Mucosa of gallbladder (tissue), 1 donor: ENCODE results near the gene ADRA2B. TPM values are rescaled to one million over a fixed set of nuclear protein-coding genes. Genes with fewer than 3 reads are reported as not detected.

Source experiments
- DNase-seq: peaks from one replicate; pipeline ENCODE4 v3.0.0-alpha.2; 2020; ENCODE audit warnings: low spot score
- total RNA-seq: library from RNA; stranded (reverse); gene quantifications from one replicate; pipeline ENCODE4 v1.2.1, GENCODE V29; 2021
- donor health status: DM: no; HTN: no; CAD: no.

The ADRA2B gene
- total RNA-seq, 1 donor from 2014 or later = 0.95 TPM

DNA sequence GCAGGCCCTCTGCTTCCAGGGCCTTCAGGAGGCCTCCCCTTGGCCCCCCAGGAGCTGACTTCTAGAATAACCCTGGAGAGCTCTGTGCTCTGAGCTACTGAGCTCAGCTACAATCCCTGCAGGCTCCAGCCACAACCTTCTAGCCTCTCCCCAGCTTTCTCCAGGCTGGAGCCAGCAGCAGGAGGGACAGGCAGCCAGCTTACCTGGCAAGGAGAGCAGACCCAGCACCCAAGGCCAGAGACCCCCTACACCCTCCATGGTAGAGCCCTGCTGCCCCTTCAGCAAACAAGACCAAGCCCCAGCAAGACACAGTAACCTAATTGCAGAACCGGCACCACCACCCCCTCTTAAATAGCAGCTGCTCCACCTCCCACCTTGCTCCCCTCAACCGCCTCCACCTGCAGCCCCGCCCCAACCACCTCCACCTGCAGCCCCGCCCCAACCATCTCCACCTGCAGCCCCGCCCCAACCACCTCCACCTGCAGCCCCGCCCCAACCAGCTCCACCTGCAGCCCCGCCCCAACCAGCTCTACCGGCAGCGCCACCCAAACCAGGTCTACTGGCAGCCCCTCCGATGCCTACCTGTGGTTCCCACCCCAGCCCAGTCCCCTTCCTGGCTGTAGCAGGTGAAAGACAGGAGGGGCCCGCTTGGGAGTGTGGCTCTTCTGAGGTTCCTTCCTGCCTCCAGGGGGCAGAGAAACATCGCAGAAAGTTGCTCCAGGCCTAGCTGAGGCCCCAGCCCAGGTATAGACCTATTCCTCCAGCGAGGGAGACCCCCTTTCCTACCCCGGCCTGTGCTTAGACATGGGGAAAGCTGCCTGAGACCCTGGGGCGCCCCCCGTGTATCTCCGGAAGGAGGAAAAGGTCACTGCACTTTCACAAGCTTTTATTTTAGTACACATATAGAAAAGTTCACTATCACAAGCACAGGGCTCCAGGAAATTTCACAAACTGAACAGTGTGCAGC lies 22.1 kb upstream of the ADRA2B start, which contains the start of gene ASTL:
TSS of gene ASTL (minus strand) at position 324 of the 967 bp plus-strand sequence. CDS start at position 258, 66 bp downstream.
- peak; percentile 31 for DNase-seq

DNA sequence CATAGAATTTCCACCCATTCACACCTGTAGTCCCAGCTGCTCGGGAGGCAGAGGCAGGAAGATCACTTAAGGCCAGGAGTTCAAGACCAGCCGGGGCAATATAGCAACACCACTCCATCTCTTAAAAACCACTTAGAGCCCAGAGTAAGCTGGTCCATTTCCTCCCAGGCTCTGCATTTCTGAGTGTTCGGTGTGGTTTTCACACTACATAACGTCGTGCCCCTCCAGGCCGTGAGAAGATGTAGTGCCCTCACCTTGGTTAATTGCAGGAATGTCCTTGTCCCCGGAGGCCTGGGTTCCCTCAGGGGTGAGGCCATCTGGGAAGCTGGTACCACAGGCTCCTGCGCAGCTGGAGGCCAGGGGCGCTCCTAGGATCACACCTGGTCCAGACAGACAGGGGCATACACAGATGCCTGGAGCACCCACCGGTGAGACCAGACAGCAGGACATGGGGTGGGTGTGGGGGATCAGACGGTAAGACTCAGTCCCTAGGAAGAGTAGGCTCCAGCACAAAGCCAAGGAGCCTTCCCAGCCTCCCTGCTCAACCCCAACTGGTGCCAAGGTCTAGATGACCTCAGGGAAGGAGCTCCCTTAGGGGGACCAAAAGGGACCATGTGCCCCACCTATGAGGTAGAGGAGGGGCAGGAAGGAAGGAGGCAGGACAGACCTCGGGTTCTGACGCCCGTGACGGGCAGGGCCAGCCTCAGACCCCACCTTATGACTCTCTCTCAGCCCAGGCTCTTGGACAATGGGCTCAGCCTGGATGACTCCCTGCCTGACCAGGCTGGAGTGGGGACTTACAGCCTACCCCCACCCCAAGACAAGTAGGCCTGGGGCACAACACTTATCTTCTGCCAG lies 21.2 kb upstream of the ADRA2B start:
- no peak for DNase-seq

DNA sequence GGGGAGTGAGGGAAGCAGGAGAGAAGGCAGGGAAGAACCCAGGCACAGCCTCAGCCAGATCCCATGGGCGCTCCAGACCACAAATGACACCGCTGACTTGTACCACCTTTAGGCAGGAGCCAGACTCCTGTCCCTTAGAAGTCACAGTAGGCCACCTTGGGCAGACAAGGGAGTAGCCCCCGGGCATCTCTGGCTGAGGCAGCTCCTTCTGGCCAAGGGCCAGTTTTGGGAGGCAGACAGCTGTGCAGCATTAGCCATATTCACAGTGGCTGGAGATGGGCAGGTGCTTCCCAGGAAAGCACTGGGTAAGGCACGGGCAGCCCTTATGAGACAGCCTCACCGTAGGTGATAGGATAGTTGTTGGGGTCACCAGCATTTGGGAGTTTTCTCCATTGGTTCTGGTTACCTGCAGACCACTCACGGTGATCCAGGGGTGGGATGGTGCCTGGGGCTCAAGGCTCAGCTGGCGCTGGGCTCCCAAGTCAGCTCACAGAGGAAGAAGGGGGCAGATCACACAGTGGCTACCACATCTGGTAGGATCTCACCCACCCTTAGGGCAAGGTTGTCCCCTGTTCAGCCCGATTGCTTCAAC lies 19.9 kb upstream of the ADRA2B start:
- DNase-seq = no peak

DNA sequence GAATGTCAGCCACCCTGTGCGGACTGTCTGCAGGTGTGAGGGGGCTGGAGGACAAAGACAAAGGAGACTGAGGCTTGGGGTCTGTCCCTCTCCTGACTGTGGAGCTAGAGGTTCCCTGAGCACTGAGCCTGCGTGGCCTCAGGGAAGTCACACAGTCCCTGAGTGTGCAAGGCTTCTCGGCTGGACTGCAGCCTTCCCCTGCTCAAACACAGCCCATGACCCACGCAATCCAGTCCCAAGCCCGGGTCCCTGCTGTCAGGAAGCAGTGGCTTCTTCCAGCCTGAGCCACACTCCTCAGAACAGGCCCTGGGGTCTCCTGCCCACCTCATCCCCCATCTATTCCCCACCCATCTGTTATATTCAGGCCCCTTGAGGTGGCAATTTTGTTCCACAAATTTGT lies 19.2 kb upstream of the ADRA2B start:
- DNase-seq = no peak

DNA sequence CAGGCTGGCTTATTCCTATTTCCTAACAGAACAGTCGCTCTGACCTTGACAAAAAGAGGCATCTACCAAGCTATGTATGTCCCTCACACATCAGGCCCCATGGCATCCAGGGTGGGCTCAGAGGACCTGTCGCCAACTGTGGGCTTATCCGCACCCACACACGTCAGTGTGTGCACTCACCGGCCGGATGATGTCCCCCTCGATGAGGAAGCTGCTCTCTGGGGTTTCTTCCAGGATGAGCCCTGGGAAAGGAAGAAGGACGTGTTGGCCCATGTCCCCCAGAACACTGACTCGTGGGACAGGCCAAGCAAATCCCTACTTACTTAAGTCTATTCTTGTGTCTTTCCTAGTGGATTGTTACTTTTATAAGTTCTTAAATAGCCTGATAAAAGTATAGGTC lies 18.8 kb upstream of the ADRA2B start:
- DNase-seq = no peak

DNA sequence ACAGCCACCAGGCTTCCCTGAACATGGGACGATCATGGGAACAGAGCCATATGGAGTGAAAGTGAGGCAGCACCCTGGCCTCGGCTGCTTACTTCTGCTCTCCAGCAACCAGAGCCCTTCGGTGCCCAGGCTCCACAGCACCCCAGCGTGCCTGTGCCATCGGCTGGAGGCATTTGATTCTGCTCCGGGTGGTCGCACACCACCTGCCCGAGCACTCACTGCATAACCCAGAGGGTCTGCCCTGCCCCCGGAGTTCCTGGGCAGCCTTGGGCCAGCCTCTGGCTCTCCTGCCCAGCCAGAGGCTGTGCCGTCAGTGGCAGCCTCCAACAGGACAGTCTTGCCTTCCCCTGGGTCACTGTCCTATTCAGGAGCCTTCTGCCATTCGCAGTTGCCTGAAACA lies 18.1 kb upstream of the ADRA2B start:
- no peak for DNase-seq

DNA sequence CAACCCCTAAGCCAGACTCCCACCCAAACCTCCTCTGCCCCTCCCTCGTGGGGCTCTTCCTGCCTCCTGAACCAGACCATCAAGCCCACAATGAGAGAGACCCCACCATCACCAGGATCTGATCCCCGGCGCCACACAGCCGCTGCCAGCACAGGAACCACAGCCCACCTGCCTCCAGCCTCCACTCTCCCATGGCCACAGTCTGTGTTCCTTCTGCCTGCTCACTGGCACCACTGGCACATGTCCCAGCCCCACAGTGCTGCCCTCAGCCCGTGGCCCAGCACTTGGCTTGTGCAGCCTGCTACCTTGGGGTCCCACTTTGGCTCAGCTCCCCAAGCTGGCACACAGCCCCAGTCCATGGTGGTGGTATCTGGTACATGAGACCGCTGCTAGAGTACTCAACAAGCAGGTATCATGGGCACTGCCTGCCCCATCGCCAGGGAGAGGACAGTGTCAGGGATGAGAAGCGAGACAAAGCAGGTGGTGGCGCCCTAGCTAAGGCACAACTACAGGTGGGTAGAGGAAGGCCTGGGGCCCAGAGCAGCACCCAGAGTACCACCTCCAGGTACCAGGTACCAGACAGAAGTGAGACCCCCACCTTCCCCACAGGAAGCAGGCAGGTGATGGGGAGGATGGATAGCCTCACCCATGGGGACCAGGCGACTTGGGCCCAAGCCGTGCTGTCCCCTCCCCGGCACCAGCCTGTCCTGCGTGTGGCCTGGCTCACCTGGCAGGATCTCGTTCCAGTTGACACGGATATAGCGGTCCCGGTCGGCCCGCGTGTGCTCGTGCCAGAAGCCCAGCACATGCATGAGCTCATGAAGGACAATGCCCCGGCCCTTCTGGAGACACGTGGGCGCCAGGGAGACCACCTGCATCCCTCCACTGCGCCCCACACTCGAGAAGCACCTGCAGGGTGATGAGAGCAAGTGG lies 15.7 kb upstream of the ADRA2B start:
- no peak for DNase-seq

DNA sequence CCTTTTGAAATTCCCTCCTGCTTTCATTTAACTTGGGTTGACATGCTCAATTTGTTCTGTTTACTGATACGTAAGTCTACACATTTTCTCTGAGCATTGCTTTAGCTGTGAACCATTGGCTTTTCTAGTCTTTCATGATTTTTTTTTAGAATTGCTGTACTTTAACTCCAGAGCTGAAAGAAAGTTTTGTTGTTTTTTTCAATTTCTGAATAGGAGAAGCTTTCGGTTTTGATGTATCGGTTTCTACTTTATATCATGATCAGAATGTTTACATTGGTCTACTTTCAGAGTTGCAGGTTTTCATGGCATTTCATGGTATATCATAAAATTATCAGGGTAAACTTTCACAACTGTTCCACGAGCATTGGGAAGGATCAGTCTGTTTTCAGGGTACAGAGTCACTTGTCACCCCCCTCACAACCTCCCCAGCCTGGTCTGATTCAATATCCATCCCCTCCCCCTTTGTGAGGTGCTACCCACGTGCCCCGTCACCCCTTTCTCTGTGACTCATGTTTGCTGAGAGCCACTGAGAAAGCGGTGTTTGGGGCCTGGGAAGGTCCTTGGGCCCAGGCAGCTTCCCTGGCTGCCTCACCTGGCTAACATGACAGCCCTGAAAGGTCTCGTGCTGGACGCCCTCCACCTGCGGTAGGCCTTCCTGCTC lies 14.9 kb upstream of the ADRA2B start:
- no peak for DNase-seq

DNA sequence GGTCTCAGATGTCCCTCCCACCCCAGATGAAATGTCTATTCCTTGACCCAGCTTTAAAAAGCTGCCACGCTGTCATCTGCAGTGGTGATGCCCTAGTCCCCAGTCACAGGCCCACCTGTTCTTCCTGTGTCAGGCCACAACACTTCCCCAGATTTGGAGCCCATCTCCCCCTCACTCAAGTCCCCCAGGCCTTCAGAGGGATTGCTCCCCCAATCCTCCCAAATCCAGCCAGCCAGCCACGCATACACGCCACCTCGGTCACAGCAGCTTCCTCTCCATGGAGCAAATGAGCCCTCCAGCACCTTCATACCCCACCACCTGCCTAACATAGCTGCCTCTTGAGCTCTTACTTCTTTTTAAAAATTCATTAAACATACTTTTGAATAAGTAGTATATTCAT lies 14.1 kb upstream of the ADRA2B start:
- DNase-seq = no peak

DNA sequence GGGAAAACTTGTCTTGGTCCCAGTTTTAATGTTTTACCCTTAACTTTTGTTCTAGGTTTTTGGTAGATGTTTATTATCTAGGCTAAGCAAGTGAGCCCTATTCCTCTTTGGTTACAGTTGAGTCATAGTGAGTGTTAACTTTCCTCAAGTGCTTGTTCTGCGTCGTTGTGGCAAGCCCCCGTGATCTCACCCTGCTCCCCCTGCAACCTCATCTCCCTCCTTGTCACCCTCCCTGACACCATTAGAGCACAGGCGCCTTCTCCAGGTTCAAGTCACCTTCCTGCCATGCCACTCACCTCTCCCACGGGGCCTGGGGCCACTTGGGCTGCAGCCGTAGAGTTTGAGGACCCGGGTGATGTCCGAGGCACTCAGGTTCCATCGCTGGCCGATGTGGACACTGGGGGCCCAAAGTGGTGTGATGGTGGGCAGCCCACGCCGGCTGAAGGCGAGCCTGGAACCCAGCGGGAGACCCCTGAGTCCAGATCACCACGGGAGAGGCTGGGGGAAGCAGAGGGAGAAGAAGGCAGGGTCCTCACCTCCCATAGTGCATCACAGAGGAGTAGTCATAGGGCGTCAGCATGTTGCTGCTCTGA lies 13.3 kb upstream of the ADRA2B start:
- DNase-seq = no peak

DNA sequence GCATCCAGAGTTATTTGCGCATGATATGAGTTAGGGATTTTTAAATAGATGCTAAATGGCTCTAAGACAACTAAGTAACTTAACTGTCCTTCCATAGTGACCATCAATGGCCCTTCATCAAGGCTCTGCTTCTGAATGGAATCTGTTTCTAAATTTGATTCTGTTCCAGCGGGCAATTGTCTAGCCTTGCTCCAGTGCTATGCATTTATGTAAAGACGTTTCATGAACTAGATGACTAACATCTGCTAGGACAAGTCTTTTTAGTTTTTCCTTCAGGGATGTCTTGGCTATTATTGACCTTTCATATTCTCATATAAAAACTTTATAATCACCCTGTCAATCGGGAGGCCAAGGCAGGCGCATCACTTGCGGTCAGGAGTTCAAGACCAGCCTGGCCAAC lies 12.1 kb upstream of the ADRA2B start:
- DNase-seq = no peak

DNA sequence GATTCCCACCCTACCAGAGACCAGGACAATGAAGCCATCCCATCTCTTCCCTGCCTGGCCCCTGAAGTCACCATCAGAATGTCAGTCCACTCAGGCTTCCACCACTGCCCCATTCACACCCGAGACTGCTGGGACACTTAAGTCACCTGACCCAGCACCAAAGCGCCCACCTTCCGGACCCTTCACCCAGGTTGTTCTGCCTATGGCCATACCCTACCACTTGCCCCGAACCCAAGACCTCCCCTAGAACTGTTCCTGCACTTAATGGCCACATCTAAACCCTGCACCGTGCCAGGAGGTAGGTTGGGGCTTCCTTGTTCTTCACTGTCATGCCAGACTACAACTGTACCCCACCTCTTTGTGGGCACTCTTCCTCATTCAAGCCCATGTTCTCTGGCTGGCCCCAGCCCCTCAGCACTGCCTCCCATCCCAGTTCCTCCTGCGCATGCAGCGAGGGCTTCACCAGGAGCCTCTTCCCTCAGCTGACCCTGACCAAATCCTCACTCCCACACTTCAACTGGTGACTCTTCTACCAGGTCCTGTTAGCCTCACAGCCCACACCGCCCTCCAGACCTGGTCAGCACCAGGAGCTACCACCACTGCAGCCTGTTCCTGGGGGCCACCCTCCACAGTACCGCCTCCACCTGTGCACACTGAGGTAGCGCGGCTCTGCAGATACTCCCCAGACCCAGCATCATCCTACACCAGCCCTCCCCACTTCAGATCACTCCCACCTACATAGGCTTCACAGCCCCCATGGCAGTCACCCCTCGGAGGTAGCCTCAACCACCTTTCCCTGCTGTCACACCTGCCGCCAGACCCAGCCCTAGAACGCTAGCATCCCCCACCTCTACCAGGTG lies 8.3 kb upstream of the ADRA2B start:
- DNase-seq = no peak

DNA sequence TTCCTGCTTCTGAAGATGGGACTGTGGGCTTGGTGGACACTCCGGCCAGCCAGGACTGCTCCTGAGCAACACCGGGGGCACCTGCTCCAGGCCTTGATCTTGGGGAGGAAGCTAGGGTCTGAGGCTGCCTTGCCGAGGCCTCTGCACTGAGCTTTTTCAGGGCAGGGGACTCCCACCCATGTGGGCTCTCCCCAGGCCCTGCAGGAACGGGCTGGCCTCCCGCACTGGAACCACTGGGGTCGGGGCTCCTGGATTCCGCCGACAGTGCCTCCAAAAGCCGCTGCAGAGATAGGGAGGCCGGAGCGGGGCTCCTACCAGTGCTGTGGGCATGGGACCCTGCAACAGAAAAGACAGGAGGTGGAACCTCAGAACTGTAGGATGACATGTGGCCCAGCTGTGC lies 7.6 kb upstream of the ADRA2B start:
- DNase-seq = no peak

DNA sequence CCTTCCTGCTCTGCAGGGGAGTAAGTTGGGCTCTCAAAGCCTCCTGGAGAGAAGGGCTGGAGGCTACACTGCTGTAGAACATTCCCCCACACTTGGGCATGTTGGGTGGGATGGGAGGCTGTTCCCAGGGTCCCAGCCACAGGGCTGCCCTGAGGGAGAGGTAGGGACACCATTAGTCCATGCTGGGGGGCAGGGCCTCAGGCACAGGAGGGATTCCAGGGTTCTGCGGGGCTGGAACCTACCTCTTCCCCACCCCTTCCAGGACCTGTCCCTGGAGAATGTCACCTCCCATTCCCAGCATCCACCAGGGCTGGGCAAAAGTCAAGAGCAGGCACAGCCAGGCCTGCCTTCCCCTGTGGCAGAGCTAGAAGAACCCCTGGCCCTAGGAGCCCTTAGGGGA lies 6.9 kb upstream of the ADRA2B start:
- DNase-seq = no peak

DNA sequence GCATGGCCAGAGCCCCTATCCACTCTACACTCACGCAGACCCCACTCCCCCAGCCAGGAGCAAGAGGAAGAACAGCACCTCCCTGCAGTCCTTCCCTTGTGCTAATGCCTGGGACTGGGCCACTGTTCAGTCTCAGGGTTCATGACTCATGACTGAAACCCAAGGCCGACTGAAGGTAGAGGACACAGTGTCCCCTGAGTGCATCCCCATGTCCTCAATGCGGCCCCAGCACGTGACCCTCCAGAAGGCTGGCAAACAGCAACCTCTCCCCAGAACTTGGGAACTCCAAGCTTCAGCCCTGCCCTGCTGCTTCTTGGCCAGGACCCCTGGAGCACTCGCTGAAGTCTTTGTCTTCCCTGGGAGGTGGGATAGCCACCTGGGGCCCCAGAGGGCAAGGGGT lies 6.0 kb upstream of the ADRA2B start:
- DNase-seq = no peak

DNA sequence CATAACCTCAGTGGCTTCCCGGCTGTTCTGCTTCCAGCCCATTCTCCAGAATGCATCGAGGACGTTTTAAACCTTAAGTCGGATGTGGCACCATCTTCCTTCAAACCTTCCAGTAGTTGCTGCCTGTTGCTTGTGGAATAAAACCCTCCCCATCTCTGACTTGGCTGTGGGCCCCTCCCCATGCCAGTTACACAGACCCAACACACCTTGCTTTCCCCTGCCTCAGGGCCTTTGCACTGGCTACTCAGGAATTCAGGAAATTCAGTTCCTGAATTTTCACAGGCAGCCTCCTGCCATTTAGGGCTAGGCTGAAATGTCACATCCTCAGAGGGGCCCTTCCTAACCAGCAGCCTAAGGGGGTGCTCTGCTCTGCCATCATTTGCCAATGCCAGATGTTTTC lies 5.0 kb upstream of the ADRA2B start:
- DNase-seq = no peak

DNA sequence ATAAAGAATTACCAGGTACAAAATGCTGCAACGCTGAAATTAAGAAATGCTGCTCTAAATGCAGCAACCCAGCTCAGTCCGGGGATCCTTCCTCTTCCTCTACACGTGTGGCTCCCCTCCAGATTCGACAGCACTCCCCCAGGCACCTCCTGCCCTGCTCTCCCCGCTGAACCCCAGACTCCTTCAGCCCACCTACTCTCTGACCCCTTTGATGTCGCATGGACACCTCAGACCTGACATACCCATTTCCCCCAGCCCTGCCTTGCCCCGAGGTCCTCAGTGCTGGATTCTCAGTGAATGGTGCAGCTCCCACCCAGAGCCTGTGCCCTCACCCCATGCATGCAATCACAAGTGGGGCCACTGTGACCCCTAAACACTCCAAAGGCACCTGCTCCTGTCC lies 4.6 kb upstream of the ADRA2B start:
- DNase-seq = no peak

DNA sequence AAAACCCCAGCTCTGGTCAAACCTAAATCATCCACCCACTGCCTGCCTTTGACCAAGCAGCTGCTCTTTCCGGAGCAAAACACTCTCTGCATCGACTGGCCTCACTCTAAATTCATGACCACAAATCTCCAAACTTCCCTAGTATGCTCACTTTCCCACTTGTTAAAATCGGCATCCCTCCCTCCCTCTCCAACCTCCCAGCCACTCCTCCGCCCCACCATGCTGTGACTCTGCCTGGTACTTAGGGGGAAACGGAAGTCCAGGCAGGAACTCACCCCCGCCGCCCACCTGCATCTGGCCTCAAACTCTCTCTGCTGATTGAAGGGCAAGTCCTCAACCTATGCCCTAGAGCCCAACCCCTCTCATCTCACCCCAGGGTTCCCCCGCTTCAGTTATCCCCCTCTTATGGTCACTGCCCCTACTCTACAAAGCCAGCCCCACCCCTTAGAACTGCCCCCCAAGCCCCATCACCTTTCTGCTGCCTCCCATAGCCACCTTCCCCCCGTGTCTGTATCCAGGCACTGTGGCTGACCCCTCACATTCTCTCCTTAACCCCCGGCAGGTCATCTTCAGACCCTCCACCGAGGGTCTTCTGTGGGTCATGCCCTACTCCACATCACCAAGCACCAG lies 3.8 kb upstream of the ADRA2B start:
- no peak for DNase-seq

DNA sequence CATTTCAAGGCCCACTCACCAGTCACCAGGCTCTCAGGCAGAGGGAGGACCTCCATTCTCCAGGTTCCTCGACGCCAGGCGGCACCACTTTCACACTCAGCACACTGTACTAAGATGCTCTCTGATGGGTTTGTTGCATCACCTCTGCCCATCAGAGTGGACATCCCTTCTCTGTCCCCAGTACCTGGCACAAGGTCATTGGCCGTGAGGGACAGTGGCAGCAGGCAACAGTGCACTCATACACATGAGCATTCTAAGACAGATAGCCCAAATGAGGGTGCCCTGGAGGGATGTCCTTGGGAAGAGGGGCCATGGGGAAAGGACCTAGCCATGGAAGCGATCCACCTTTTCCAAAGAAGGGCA lies 3.0 kb upstream of the ADRA2B start:
- DNase-seq = no peak
